H4 (cell line): Measurements from ENCODE around the gene FHOD3. TPM values are rescaled to one million over a fixed set of nuclear protein-coding genes. Genes with fewer than 3 reads are reported as not detected.

Experiments
- total RNA-seq: library from RNA; depleted of rRNA; stranded (reverse); fragments of >200 nt; shearing (Covaris generic); gene quantifications from 2 replicates; pipeline ENCODE4 v1.2.3, GENCODE V29; 2014; rRNA removed

Gene FHOD3
- total RNA-seq, 1 experiment from 2014 or later: 6.1 TPM

Other genes starting within 250 kb of the FHOD3 start
- 39.1 and 44.6 TPM in 2 replicates for gene RPRD1A, start 230.2 kb upstream of the FHOD3 start, total RNA-seq
- 79.4 and 82.4 TPM in 2 replicates for gene SLC39A6, start 168.4 kb upstream of the FHOD3 start, total RNA-seq
- 41.3 and 62.3 TPM in 2 replicates for gene ELP2, start 167.8 kb upstream of the FHOD3 start, total RNA-seq
- gene MOCOS, start 110.2 kb upstream of the FHOD3 start, total RNA-seq: 18.7 and 19.0 TPM in 2 replicates